PFSK-1 (cell line): ENCODE measurements around the gene FAM170B.

Experiments used
- FOXP2 ChIP-seq: optimal IDR thresholded peaks from 2 replicates; pipeline ENCODE3; 2011; ENCODE audit warnings: borderline replicate concordance, control low read depth, inconsistent platforms; ENCODE audit not compliant: insufficient read depth; ENCODE audit errors: extremely low read length, extremely low read depth
- POLR2AphosphoS5 ChIP-seq: IDR thresholded peaks from 2 replicates; pipeline ENCODE4 v1.6.1; 2012; ENCODE audit warnings: low read depth, mild to moderate bottlenecking, control low read depth, low read length, moderate library complexity
- REST ChIP-seq, 2 experiments: IDR thresholded peaks; 2 replicates each; pipeline versions ENCODE4 v1.6.1 to v1.8.0; 2011 to 2012; ENCODE audit warnings: low read depth in 2 of 2, low read length in 2 of 2, control low read depth in 1 of 2, inconsistent platforms in 1 of 2, mild to moderate bottlenecking in 1 of 2, moderate library complexity in 1 of 2; ENCODE audit not compliant: insufficient read depth in 1 of 2
- SIN3A ChIP-seq: IDR thresholded peaks from 2 replicates; pipeline ENCODE4 v1.6.1; 2012; ENCODE audit warnings: mild to moderate bottlenecking, low read length, moderate library complexity, borderline replicate concordance; ENCODE audit not compliant: insufficient read depth
- TAF1 ChIP-seq: IDR thresholded peaks from 2 replicates; pipeline ENCODE4 v1.6.1; 2012; ENCODE audit warnings: low read length, control low read depth, borderline replicate concordance; ENCODE audit not compliant: insufficient read depth

FAM170B gene

GRCh38 chr10:49112851-49113250, 21.0 kb downstream of the FAM170B start:
- no peak for TF ChIP-seq POLR2AphosphoS5
- no peak for TF ChIP-seq TAF1
- no peak for TF ChIP-seq SIN3A
- no peak for TF ChIP-seq REST (IDR thresholded peaks at IDR 0.05; ENCODE audit: insufficient read depth in 1 of 2, low read depth in 2 of 2, low read length in 2 of 2)
- TF ChIP-seq FOXP2: no peak

- TF ChIP-seq FOXP2 (no peak), REST (IDR thresholded peaks at IDR 0.05; ENCODE audit: insufficient read depth in 1 of 2, low read depth in 2 of 2, low read length in 2 of 2) (no peak), POLR2AphosphoS5 (no peak), SIN3A (no peak), TAF1 (no peak)
These were observed 21.7 kb downstream of the FAM170B start for GRCh38 chr10:49112098-49112497.

GRCh38 chr10:49111320-49111698, 22.5 kb downstream of the FAM170B start:
- TF ChIP-seq TAF1 (no peak), FOXP2 (no peak), POLR2AphosphoS5 (no peak), REST (IDR thresholded peaks at IDR 0.05; ENCODE audit: insufficient read depth in 1 of 2, low read depth in 2 of 2, low read length in 2 of 2) (no peak), SIN3A (no peak)

- no peak for TF ChIP-seq POLR2AphosphoS5
- no peak for TF ChIP-seq SIN3A
- TF ChIP-seq TAF1: no peak
- no peak for TF ChIP-seq REST (IDR thresholded peaks at IDR 0.05; ENCODE audit: insufficient read depth in 1 of 2, low read depth in 2 of 2, low read length in 2 of 2)
- no peak for TF ChIP-seq FOXP2
These were observed 23.0 kb downstream of the FAM170B start for GRCh38 chr10:49110684-49111319.
